Astrocyte (in vitro differentiated cells and primary cell): ENCODE measurements around the gene SDHAF2.

ENCODE experiments used
- EZH2 ChIP-seq: IDR thresholded peaks from 2 replicates; pipeline ENCODE4 v1.6.1; 2012; ENCODE audit warnings: mild to moderate bottlenecking, low read length, inconsistent platforms; ENCODE audit not compliant: insufficient read depth
- TF ChIP-seq, protein P1 (sequence below): IDR thresholded peaks from 2 replicates; pipeline ENCODE4 v1.5.1; 2011; ENCODE audit warnings: low read depth, mild to moderate bottlenecking, inconsistent platforms, low read length, moderate library complexity; ENCODE audit not compliant: insufficient read depth

DNA sequence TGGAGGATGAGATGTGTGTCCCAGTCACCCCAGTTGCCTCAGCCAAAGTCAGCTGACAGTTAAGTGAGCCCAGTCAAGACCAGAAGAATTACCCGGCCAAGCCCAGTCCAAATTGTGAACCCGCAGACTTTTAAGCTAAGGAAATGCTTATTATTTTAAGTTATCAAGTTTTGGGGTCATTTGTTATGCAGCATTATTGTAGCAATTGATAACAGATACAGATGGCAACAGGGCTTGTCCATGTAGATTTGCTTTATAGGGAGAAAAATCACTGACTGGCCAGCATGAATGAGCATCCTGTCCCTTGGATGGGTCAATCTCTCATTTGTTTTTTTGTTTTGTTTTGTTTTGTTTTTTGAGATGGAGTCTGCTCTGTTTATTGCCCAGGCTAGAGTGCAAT, 22.9 kb downstream of the SDHAF2 start:
- TF ChIP-seq, protein P1, sequence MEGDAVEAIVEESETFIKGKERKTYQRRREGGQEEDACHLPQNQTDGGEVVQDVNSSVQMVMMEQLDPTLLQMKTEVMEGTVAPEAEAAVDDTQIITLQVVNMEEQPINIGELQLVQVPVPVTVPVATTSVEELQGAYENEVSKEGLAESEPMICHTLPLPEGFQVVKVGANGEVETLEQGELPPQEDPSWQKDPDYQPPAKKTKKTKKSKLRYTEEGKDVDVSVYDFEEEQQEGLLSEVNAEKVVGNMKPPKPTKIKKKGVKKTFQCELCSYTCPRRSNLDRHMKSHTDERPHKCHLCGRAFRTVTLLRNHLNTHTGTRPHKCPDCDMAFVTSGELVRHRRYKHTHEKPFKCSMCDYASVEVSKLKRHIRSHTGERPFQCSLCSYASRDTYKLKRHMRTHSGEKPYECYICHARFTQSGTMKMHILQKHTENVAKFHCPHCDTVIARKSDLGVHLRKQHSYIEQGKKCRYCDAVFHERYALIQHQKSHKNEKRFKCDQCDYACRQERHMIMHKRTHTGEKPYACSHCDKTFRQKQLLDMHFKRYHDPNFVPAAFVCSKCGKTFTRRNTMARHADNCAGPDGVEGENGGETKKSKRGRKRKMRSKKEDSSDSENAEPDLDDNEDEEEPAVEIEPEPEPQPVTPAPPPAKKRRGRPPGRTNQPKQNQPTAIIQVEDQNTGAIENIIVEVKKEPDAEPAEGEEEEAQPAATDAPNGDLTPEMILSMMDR, result no peak
- no peak for TF ChIP-seq EZH2
